ENCODE measurements around the gene TANGO2.

The TANGO2 gene

GRCh38 chr22:20053407-20054033 is 32.6 kb downstream of the TANGO2 start:
- peaks cover 43% of the 10 kb centered on the region for H3K36me3 Mint-ChIP-seq (ENCODE audit: insufficient read depth)
- H3K9me3 Mint-ChIP-seq = no peaks in the 10 kb centered on the region
- peaks cover 7 to 9% of the 10 kb centered on the region in 2 donors for H3K4me1 Mint-ChIP-seq (ENCODE audit: low read depth in 2 of 2)
- ATAC-seq (replicated peaks) (no peak), DNase-seq (no peak)
- H3K4me3 Mint-ChIP-seq = no peak overlapping the region
- H3K27me3 Mint-ChIP-seq = no peaks in the 10 kb centered on the region
- no peak overlapping the region for H3K27ac Mint-ChIP-seq

DNA sequence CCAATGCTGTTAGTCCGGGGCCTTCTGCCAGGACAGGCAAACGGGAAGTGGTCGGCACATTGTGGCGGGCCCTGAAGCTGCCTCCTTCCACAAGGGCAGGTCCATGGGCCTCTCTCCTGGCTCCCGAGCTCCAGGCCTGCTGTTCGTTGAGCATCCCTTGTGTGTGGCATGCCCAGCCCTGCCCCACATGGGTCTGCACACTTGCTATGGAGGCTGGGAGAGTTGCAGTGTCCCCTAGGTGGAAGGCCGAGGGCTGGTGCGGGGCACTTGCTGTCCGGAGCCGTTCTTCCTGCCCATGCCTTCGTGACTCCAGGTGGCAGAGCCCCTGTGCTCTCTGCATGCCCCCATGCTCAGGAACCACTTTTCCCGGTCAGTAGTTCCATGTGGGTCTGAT is 33.1 kb downstream of the TANGO2 start:
- H3K4me1 Mint-ChIP-seq (ENCODE audit: low read depth in 2 of 2) = peaks cover 12 to 14% of the 10 kb centered on the region in 2 donors
- DNase-seq = no peak
- no peaks in the 10 kb centered on the region for H3K27me3 Mint-ChIP-seq
- H3K9me3 Mint-ChIP-seq = no peaks in the 10 kb centered on the region
- peak overlapping the region in 1 of 2 donors; percentile 69 for H3K27ac Mint-ChIP-seq
- ATAC-seq (replicated peaks) = no peak
- no peak overlapping the region for H3K4me3 Mint-ChIP-seq
- H3K36me3 Mint-ChIP-seq (ENCODE audit: insufficient read depth) = peaks cover 41% of the 10 kb centered on the region

DNA sequence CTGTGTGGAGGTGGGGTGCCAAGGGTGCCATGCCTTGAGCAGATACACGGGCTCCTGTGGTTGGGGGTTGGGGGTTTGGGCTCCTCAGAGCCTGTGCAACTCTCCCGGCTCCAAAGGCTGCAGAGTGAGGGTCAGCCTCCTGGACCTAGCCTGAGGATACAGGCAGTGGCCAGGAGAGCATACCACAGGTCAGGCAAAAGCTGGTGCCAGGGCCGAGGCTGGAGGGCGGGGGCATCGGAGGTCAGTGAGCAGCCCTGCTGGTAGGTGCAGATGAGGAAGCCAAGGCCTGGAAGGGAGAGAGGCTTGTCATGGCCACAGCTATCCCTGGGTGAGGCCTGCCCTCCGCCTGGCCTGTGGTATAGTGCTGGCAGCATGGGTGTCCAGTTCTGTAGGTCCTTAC is 33.6 kb downstream of the TANGO2 start:
- DNase-seq (no peak), ATAC-seq (replicated peaks) (no peak)
- peak overlapping the region in 1 of 2 donors; percentile 69 for H3K27ac Mint-ChIP-seq
- peaks cover 12 to 16% of the 10 kb centered on the region in 2 donors for H3K4me1 Mint-ChIP-seq (ENCODE audit: low read depth in 2 of 2)
- no peak overlapping the region for H3K4me3 Mint-ChIP-seq
- no peaks in the 10 kb centered on the region for H3K27me3 Mint-ChIP-seq
- H3K9me3 Mint-ChIP-seq = no peaks in the 10 kb centered on the region
- peaks cover 37% of the 10 kb centered on the region for H3K36me3 Mint-ChIP-seq (ENCODE audit: insufficient read depth)

- no peak overlapping the region for H3K4me3 Mint-ChIP-seq
- no peak overlapping the region for H3K27ac Mint-ChIP-seq
- DNase-seq = no peak
- H3K9me3 Mint-ChIP-seq = no peaks in the 10 kb centered on the region
- peaks cover 12 to 17% of the 10 kb centered on the region in 2 donors for H3K4me1 Mint-ChIP-seq (ENCODE audit: low read depth in 2 of 2)
- H3K36me3 Mint-ChIP-seq (ENCODE audit: insufficient read depth) = peaks cover 31% of the 10 kb centered on the region
- ATAC-seq (replicated peaks) = no peak
- H3K27me3 Mint-ChIP-seq = no peaks in the 10 kb centered on the region
Observed at GRCh38 chr22:20055144-20055543, 34.2 kb downstream of the TANGO2 start.

GRCh38 chr22:20055654-20056053 is 34.7 kb downstream of the TANGO2 start:
- no peaks in the 10 kb centered on the region for H3K27me3 Mint-ChIP-seq
- ATAC-seq (replicated peaks) = no peak
- no peak overlapping the region for H3K4me3 Mint-ChIP-seq
- H3K36me3 Mint-ChIP-seq (ENCODE audit: insufficient read depth) = peaks cover 26% of the 10 kb centered on the region
- no peak overlapping the region for H3K27ac Mint-ChIP-seq
- H3K4me1 Mint-ChIP-seq (ENCODE audit: low read depth in 2 of 2) = peaks cover 12 to 17% of the 10 kb centered on the region in 2 donors
- H3K9me3 Mint-ChIP-seq = no peaks in the 10 kb centered on the region
- DNase-seq = no peak

- no peaks in the 10 kb centered on the region for H3K27me3 Mint-ChIP-seq
- no peak for DNase-seq
- no peak overlapping the region for H3K27ac Mint-ChIP-seq
- H3K4me3 Mint-ChIP-seq = no peak overlapping the region
- no peak for ATAC-seq (replicated peaks)
- H3K9me3 Mint-ChIP-seq = no peaks in the 10 kb centered on the region
- peaks cover 13 to 17% of the 10 kb centered on the region in 2 donors for H3K4me1 Mint-ChIP-seq (ENCODE audit: low read depth in 2 of 2)
- H3K36me3 Mint-ChIP-seq (ENCODE audit: insufficient read depth) = peaks cover 23% of the 10 kb centered on the region
Observed at GRCh38 chr22:20056161-20056560, 35.3 kb downstream of the TANGO2 start.

GRCh38 chr22:20056696-20057386 is 35.9 kb downstream of the TANGO2 start:
- no peak for ATAC-seq (replicated peaks)
- H3K27ac Mint-ChIP-seq = no peak overlapping the region
- no peaks in the 10 kb centered on the region for H3K27me3 Mint-ChIP-seq
- peaks cover 23% of the 10 kb centered on the region for H3K36me3 Mint-ChIP-seq (ENCODE audit: insufficient read depth)
- no peaks in the 10 kb centered on the region for H3K9me3 Mint-ChIP-seq
- peaks cover 14 to 17% of the 10 kb centered on the region in 2 donors for H3K4me1 Mint-ChIP-seq (ENCODE audit: low read depth in 2 of 2)
- no peak for DNase-seq
- no peak overlapping the region for H3K4me3 Mint-ChIP-seq

- no peak for ATAC-seq (replicated peaks)
Observed at GRCh38 chr22:20057596-20058268, 36.8 kb downstream of the TANGO2 start.

DNA sequence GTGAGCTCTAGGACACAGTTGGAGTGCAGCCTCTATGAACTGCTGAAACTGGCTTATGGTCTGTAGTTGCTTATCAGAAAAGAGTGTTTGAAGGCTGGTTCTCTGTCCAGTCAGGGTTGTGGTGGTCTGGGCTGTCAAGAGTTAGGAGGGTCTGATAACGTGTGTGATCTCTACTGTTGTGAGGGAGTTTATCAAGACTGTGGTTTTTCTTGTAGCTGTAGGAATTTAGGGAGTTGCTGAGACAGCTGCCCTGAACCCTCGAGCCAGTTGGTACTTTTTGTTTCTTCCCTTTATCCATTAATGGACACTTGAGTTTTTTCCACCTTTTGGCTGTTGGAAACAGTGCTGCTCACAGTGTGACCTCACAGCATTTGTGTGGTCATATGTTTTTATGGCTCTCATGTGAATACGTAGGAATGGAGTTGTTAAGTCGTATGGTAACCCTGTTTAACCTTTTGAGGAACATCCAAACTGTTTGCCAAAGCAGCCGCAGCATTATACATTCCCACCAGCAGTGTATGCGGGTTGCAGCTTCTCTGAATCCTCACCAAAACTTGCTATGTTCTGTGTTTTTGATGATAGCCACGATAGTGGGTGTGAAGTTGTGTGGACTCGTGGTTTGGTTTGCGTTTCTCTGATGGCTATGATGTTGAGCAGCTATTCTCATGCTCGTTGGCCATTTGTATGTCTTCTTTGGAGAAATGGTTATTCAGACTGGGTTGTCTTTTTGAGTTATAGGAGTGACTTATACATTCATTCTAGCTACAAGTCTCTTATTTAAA is 38.3 kb downstream of the TANGO2 start:
- no peaks in the 10 kb centered on the region for H3K27me3 Mint-ChIP-seq
- H3K4me3 Mint-ChIP-seq = no peak overlapping the region
- peak overlapping the region; percentile 30 to 35 for H3K27ac Mint-ChIP-seq
- H3K4me1 Mint-ChIP-seq (ENCODE audit: low read depth in 2 of 2) = peaks cover 10 to 20% of the 10 kb centered on the region in 2 donors
- H3K9me3 Mint-ChIP-seq = no peaks in the 10 kb centered on the region
- peaks cover 22% of the 10 kb centered on the region for H3K36me3 Mint-ChIP-seq (ENCODE audit: insufficient read depth)
- ATAC-seq (replicated peaks) (no peak), DNase-seq (no peak)

More at GRCh38 chr22:20057596-20058268, 36.8 kb downstream of the TANGO2 start:
- H3K36me3 Mint-ChIP-seq (ENCODE audit: insufficient read depth) = peaks cover 28% of the 10 kb centered on the region
- no peak overlapping the region for H3K4me3 Mint-ChIP-seq
- H3K9me3 Mint-ChIP-seq = no peaks in the 10 kb centered on the region
- H3K27ac Mint-ChIP-seq = peak overlapping the region in 1 of 2 donors; percentile 25
- no peak for DNase-seq
- H3K27me3 Mint-ChIP-seq = no peaks in the 10 kb centered on the region
- H3K4me1 Mint-ChIP-seq (ENCODE audit: low read depth in 2 of 2) = peaks cover 11 to 17% of the 10 kb centered on the region in 2 donors

- peak; percentile 47 for ATAC-seq (replicated peaks)
- no peaks in the 10 kb centered on the region for H3K9me3 Mint-ChIP-seq
Observed at GRCh38 chr22:20060700-20061480, 40.0 kb downstream of the TANGO2 start.

DNA sequence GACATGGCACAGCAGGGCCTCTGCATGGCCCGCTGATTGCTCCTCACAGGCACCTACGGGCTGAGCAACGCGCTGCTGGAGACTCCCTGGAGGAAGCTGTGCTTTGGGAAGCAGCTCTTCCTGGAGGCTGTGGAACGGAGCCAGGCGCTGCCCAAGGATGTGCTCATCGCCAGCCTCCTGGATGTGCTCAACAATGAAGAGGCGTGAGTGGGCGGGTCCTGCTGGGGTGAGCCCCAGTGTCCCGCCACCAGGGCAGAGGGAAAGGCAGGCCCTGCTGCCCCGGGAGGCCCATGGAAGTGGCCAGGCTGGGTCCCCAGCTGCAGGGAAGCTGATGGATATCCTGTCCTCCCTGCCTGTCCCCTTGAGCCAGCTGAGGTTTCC is 40.6 kb downstream of the TANGO2 start:
- no peaks in the 10 kb centered on the region for H3K27me3 Mint-ChIP-seq
- H3K36me3 Mint-ChIP-seq (ENCODE audit: insufficient read depth) = peaks cover 13% of the 10 kb centered on the region
- no peaks in the 10 kb centered on the region for H3K9me3 Mint-ChIP-seq
- no peak for DNase-seq
- no peak overlapping the region for H3K27ac Mint-ChIP-seq
- H3K4me1 Mint-ChIP-seq (ENCODE audit: low read depth in 2 of 2) = peaks cover 10 to 20% of the 10 kb centered on the region in 2 donors
- H3K4me3 Mint-ChIP-seq = no peak overlapping the region
- no peak for ATAC-seq (replicated peaks)

More at GRCh38 chr22:20060700-20061480, 40.0 kb downstream of the TANGO2 start:
- peak in 2 of 3 experiments; percentile 15 to 18 for DNase-seq
- Mint-ChIP-seq H3K36me3 (ENCODE audit: insufficient read depth) (peaks cover 13% of the 10 kb centered on the region), H3K27me3 (no peaks in the 10 kb centered on the region), H3K27ac (no peak overlapping the region), H3K4me1 (ENCODE audit: low read depth in 2 of 2) (peaks cover 10 to 20% of the 10 kb centered on the region in 2 donors), H3K4me3 (no peak overlapping the region)

DNA sequence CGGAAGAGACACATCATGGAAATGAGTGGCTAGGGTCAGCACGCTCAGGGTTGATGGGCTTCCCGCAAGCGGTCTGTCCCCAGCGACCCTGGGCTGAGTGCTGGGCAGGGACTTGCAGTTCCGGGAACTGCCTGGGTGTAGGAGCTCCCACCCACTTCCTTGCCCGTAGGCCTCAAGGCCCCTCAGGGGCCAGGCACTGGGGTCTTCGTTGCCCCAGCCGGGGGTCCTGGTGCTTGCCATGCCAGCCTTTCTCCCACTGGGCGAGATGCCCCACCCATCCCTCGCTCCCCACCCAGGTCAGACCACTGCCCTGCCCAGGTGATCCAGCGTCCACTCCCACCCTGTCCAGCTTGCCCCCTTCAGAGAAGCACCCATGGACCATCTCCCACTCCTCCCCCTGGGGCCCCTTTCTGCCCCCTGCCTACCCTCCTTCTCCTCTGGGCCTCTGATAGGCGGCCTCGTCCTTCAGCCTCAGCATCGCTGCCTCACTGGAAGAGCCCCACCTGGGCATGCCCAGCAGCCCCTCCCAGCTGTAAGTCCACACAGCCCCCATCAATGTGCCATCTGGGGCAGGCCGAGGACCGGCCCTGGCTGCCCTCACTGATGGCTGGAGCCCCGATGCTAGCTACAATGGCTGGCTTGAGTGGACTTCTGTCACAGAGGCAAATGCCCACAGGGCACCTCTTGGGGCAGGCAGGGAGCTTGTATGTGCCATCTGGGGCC is 41.3 kb downstream of the TANGO2 start:
- DNase-seq (no peak), ATAC-seq (replicated peaks) (no peak)
- no peaks in the 10 kb centered on the region for H3K27me3 Mint-ChIP-seq
- H3K36me3 Mint-ChIP-seq (ENCODE audit: insufficient read depth) = peaks cover 17% of the 10 kb centered on the region
- H3K9me3 Mint-ChIP-seq = no peaks in the 10 kb centered on the region
- H3K4me1 Mint-ChIP-seq (ENCODE audit: low read depth in 2 of 2) = peaks cover 10 to 20% of the 10 kb centered on the region in 2 donors
- no peak overlapping the region for H3K27ac Mint-ChIP-seq
- no peak overlapping the region for H3K4me3 Mint-ChIP-seq
